ENCODE measurements around the gene SAFB2. TPM values are rescaled to one million over a fixed set of nuclear protein-coding genes. Genes with fewer than 3 reads are reported as not detected.

SAFB2 gene
- total and polyA plus RNA-seq, 2 of the 13 experiments (the other 11 are each of a cell fraction or from before 2014, with no cell fraction given), result 11.2 to 31.5 TPM

DNA sequence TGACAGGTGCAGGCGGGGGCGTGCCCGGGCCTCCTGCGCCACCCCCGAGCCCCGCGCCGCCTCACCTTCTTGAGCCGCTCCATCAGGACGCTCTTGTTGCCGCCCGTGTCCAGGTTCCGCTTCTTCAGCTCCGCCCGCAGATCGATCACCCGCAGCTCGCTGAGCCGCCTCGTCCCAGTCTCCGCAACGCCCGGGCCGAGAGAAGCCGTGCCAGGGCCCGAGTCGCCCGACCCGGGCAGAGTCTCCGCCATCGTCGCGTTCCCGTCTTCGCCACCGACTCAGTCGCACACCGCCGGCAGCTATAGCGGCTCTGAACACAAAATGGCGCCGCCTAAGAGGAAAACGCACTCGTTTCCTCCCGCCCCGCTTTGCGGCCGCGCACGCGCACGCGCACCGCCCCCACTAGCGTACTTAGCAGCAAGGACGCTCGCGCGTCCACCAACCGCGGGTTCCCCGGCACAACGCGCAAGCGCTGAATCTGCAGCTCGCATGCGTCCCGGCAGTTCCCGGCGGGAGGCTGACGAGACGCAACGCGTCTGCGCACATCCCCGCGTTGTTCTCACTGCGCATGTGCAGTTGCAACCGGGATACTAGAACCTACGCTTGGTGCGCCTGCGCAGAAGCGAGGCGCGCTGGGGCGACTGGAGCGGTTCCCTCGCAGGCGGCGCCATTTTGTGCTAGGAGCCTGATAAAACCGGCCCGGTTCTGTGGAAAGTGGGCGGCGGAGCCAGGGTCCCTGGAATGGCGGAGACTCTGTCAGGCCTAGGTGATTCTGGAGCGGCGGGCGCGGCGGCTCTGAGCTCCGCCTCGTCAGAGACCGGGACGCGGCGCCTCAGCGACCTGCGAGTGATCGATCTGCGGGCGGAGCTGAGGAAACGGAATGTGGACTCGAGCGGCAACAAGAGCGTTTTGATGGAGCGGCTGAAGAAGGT lies at the start of gene SAFB2, which contains the start of gene SAFB (continued):
- TF ChIP-seq ARNTL (CRISPR knock-in tag; IDR thresholded peaks at IDR 0.05), result peak; percentile 38; the same call in 1 of the 2 replicates
- no peak for TF ChIP-seq SMC3 (IDR thresholded peaks at IDR 0.05; ENCODE audit: low read length)
- TF ChIP-seq SALL1 (CRISPR knock-in tag; IDR thresholded peaks at IDR 0.05), result peak; percentile 66
- TF ChIP-seq ZBTB3 (CRISPR knock-in tag; IDR thresholded peaks at IDR 0.05; ENCODE audit: borderline replicate concordance, low read depth), result 0 out of 2 replicates have a peak, but pooled peaks have one; percentile 64
- no peak for TF ChIP-seq ZKSCAN1 (IDR thresholded peaks at IDR 0.05; ENCODE audit: low read length)
- peak; percentile 79; the same call in 1 of the 2 replicates for TF ChIP-seq NFKB2 (CRISPR knock-in tag; IDR thresholded peaks at IDR 0.05; ENCODE audit: borderline replicate concordance)
- peak; percentile 77 for TF ChIP-seq FOXC1 (CRISPR knock-in tag; IDR thresholded peaks at IDR 0.05; ENCODE audit: borderline replicate concordance)
- no peak for TF ChIP-seq SRSF9 (IDR thresholded peaks at IDR 0.05; ENCODE audit: borderline replicate concordance, insufficient read depth, low read depth, low read length, poor library complexity, severe bottlenecking)
- no peak for TF ChIP-seq ZSCAN25 (CRISPR knock-in tag; IDR thresholded peaks at IDR 0.05)
- no peak for TF ChIP-seq U2AF2 (IDR thresholded peaks at IDR 0.05; ENCODE audit: low read depth, low read length)
- TF ChIP-seq, protein P1, sequence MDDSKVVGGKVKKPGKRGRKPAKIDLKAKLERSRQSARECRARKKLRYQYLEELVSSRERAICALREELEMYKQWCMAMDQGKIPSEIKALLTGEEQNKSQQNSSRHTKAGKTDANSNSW (CRISPR knock-in tag; IDR thresholded peaks at IDR 0.05; ENCODE audit: borderline replicate concordance), result peak; percentile 43; the same call in 1 of the 2 replicates
- TF ChIP-seq RAD21 (CRISPR knock-in tag; IDR thresholded peaks at IDR 0.05), result 0 out of 2 replicates have a peak, but pooled peaks have one; percentile 22
- peak; percentile 48 for TF ChIP-seq ZNF761 (CRISPR knock-in tag; conservative IDR thresholded peaks at IDR 0.05)
- TF ChIP-seq, protein P2, sequence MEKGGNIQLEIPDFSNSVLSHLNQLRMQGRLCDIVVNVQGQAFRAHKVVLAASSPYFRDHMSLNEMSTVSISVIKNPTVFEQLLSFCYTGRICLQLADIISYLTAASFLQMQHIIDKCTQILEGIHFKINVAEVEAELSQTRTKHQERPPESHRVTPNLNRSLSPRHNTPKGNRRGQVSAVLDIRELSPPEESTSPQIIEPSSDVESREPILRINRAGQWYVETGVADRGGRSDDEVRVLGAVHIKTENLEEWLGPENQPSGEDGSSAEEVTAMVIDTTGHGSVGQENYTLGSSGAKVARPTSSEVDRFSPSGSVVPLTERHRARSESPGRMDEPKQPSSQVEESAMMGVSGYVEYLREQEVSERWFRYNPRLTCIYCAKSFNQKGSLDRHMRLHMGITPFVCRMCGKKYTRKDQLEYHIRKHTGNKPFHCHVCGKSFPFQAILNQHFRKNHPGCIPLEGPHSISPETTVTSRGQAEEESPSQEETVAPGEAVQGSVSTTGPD (CRISPR knock-in tag; IDR thresholded peaks at IDR 0.05), result no peak
- no peak for TF ChIP-seq RBAK (CRISPR knock-in tag; IDR thresholded peaks at IDR 0.05)
- peak; percentile 59; the same call in 1 of the 2 replicates for TF ChIP-seq IRF2 (CRISPR knock-in tag; IDR thresholded peaks at IDR 0.05)
- TF ChIP-seq KAT2B (IDR thresholded peaks at IDR 0.05; ENCODE audit: borderline replicate concordance, low read depth, low read length), result peak; percentile 19; the same call in 1 of the 2 replicates
- TF ChIP-seq GABPA (IDR thresholded peaks at IDR 0.05; ENCODE audit: low read depth, low read length), result no peak
- TF ChIP-seq GABPA (CRISPR knock-in tag; IDR thresholded peaks at IDR 0.05; ENCODE audit: low read depth), result peak; percentile 77
- 0 out of 2 replicates have a peak, but pooled peaks have one; percentile 56 for TF ChIP-seq GZF1 (CRISPR knock-in tag; IDR thresholded peaks at IDR 0.05)
- TF ChIP-seq TCF7L2 (IDR thresholded peaks at IDR 0.05; ENCODE audit: low read depth, low read length), result no peak
- 0 out of 2 replicates have a peak, but pooled peaks have one; percentile 21 for TF ChIP-seq RELA (CRISPR knock-in tag; IDR thresholded peaks at IDR 0.05)
- TF ChIP-seq, protein P3, sequence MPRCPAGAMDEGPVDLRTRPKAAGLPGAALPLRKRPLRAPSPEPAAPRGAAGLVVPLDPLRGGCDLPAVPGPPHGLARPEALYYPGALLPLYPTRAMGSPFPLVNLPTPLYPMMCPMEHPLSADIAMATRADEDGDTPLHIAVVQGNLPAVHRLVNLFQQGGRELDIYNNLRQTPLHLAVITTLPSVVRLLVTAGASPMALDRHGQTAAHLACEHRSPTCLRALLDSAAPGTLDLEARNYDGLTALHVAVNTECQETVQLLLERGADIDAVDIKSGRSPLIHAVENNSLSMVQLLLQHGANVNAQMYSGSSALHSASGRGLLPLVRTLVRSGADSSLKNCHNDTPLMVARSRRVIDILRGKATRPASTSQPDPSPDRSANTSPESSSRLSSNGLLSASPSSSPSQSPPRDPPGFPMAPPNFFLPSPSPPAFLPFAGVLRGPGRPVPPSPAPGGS (CRISPR knock-in tag; IDR thresholded peaks at IDR 0.05), result peak; percentile 87; the same call in 1 of the 2 replicates
- TF ChIP-seq MAFG (CRISPR knock-in tag; IDR thresholded peaks at IDR 0.05), result no peak
- peak; percentile 75; the same call in 1 of the 2 replicates for TF ChIP-seq KAT7 (CRISPR knock-in tag; IDR thresholded peaks at IDR 0.05; ENCODE audit: borderline replicate concordance)
- TF ChIP-seq CENPX (CRISPR knock-in tag; IDR thresholded peaks at IDR 0.05), result no peak
- TF ChIP-seq SMAD3 (CRISPR knock-in tag; IDR thresholded peaks at IDR 0.05), result peak; percentile 60
- no peak for TF ChIP-seq ZNF207 (IDR thresholded peaks at IDR 0.05; ENCODE audit: borderline replicate concordance)
- TF ChIP-seq JUN (CRISPR knock-in tag; IDR thresholded peaks at IDR 0.05), result no peak
